HG03432 (cell line): ENCODE measurements around the gene MTNR1A.
"Not testable (repeated sequence)": the region's sequence is repeated elsewhere in the genome, so short reads cannot be mapped to it uniquely, and the experiment has no call there.

ENCODE experiments used
- ATAC-seq: cut with Tn5 transposase; IDR thresholded peaks from one replicate; pipeline ENCODE4 v1.9.1; 2021; ENCODE audit warnings: mild to moderate bottlenecking, moderate library complexity; ENCODE audit not compliant: unreplicated experiment

Gene MTNR1A

DNA sequence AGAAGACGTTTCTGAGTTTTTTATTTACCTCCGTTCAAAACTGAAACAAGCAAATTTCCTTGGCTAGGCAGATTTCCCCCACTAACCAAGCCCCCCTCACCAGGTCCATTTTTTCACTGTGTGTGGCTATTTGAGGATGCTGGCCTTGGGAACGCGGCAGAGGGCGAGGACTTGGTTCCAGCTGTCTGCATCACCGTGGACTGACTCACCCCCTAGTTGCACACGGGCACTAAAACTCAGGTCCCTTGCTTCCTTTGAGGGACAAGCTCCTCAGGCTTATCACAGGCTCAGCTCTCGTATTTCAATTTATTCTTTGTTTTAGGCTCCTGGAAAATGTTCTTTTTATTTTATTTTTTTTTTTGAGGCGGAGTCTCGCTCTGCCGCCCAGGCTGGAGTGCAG lies 8.4 kb upstream of the MTNR1A start:
- no peak for ATAC-seq

DNA sequence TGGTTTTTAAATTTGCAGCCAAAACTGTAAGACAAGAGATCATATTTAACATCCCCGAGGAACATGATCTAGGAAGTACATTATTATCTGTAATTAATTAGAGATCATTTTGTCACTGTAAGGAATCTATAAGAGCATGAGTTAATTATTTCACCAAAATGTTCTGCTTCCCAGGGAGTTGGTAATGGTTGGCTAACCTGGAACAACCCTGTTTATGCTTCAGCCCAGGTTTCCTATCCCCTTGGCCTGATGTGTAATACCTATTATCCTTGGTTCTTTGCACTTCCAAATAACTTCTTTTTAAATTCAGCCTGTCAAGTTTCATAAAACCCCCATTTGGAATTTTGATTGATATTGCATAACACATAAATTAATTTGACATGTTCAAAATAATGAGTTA lies 6.4 kb upstream of the MTNR1A start:
- no peak for ATAC-seq

DNA sequence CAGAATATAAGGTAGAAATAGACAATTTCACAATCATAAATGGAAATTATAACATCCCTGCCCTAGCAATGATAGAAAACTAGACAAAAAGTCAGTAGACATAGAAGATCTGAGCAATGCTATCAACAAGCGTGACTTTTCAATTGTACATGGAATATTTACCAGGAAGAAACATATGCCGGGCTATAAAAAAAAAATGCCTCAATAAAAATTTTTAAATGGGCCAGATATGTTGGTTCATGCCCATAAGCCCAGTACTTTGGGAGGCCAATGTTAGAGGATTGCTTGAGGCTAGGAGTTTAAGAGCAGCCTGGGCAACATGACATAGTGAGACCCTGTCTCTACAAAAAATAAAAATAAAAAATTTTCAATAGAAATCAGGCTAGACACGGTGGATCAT lies 5.3 kb upstream of the MTNR1A start:
- ATAC-seq, result no peak

DNA sequence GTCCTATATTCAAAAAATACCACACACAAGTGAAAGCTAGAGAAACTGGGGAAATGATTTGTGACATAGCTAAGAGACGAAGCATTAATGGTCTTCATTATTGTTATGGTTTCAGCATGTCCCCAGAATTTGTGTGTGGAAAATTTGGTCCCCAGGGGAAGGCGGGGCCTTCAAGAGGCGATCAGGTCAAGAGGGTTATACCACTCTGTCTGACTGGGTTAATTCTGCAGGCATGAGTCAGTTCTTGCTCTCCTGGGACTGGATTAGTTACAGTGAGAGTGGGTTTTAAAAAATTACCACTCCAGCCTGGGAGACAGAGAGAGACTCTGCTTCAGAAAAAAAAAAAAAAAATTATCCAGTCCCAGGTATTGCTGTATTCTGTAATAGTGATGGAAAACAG lies 2.1 kb upstream of the MTNR1A start:
- ATAC-seq, result no peak

DNA sequence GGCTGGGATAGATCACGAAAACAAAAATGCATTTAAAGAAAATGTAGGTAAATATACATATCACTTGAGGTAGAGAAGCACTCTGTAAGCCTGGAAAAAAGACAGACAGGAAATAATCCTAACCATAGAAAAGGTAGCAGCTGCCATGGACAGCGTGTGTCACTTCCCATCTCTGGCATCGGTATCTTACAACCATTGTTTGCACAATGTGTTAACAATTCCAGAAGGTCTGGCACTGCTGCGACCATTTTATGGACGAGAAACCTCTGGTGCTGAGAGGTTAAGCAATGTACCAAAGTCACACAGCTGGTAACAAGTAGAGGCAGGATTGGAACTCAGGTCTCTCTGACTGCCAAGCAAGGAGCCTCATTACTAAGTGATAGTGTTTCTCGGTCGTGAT lies 1.7 kb upstream of the MTNR1A start:
- ATAC-seq, result no peak

DNA sequence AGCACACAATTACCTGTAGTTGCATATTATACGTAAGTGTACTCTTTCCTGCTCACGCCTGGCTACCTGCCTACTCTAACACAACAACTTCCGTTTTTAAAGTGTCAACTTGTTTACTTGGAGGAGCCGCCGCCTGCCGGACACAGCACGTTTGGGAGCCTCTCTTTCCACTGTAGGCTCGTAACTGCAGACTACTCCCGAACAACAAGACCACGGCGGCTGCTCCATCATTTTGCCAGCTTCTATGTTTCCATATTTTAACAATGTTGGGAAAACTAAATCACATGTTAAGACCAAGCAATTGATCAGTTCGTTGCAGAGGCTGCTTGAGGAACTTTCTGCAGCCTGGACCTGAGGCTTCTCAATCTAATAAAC lies 841 bp downstream of the MTNR1A start:
- ATAC-seq, result no peak

DNA sequence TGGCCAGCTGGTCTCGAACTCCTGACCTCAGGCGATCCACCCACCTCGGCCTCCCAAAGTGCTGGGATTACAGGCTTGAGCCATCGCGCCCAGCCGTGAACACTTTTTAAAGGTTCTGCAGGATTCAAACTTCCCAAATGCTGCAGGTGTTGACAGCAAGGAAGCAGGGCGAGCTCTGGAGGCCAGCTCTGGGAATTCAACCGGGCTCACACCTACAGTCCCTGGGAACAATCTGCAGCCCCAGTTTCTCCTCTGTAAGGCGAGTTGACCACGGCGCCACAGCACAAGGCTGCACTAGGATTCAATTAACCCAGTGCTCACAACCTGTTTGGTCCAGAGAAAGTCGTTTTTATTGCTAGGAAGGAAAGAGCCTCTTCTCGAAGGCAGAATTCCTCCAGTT lies 1.6 kb downstream of the MTNR1A start:
- ATAC-seq, result no peak

DNA sequence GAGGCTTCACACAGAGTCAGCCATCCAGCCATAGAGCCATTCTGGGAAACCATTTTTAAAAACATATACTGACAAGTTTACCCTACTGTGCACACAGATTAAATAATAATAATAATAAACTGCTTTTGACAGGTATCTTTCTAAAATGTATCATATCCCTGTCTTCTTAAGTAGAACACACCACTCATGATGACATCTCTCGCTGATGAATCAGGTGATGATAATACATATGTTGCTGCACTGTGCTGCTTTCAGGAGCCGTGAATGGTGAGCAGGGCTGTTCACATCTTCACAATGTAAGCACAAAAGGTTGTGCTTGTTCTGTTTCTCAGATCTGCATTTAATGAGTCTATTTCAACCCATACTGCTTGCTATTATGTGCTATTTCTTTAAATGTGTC lies 3.5 kb downstream of the MTNR1A start:
- no peak for ATAC-seq

DNA sequence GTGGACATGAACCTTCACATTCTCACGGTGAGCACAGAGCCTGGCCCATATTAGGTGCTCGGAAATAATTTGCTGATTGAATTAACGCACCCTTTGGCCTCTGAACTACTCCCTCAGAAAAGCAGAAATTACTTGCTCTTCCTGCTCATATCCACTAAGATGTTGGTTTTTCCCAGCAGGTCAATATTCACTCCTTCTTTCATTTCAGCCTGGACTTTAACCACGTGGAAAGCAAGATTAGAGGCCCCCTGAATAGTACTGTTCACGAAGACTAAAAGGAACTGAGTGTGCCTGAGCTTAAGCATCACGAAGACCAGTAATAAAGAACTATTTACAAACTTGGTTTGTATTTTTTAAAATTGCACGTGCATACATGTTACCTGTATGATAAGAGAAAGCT lies 9.9 kb downstream of the MTNR1A start:
- no peak for ATAC-seq

DNA sequence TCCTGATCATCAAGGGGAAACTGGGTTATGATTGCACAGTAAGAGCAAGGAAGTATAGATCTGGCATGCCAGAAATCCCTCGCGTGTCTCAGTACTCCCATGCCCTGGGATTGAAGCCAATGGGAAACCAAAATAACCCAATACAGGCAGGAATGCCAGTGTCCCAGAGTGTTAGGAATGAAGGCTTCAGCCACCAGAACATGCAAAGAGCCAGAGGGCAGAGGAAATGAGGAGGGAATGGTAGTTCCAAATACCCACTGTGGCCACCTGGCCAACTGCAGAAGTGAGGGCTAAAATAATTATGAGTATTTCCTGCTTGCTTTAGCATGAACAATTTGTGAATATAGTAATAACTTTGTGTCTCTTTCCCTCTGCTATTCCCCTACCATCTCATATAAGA lies 12.2 kb downstream of the MTNR1A start:
- no peak for ATAC-seq

DNA sequence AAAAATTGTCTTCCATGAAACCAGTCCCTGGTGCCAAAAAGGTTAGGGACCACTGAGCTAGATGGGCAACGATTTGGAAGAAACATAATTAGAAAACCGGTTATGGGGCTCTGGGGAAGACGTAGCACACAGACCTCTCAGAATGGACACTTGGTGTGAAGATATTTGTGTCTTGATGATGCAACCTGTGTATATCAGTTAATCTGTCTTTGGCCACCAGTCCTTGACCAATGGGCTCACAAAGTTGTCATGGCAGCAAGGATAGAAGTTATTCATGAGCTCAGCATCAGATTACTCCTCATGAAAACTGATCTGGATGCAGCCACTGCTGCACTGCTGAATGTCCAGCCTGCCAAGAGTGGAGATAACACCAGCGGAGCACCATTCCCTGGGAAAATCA lies 13.6 kb downstream of the MTNR1A start:
- ATAC-seq, result no peak

DNA sequence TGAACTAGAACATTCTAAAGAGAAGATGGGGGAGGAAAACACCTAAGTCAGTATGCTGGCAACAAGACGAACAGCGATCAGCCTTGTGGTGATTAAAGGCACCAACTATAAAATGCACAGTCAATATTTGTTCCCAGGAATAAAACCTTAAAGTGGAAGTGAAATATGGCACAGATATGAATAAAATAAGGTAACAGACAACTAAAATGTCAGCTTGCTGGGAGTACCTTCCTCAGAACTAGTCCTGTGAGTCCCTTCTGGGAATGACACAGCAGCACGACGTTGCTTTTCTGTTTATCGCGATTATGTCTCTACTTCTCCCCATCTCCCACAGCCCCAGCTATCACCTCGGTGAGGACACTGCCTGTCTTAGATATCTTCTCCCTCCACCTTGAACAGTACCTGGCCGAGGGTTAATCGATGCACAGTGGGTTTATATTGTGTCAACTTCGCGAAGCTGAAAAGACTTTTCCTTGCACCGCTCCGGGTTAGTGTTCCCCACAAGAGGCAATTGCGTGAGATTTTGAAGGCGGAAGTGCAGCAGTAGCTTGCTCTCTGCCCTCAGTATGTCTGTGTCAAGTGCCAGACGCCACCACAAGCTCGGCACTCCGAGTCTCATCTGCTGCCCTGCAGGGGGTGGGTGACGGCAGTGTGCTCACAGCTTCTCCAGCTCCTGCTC lies 17.4 kb downstream of the MTNR1A start:
- no peak for ATAC-seq

DNA sequence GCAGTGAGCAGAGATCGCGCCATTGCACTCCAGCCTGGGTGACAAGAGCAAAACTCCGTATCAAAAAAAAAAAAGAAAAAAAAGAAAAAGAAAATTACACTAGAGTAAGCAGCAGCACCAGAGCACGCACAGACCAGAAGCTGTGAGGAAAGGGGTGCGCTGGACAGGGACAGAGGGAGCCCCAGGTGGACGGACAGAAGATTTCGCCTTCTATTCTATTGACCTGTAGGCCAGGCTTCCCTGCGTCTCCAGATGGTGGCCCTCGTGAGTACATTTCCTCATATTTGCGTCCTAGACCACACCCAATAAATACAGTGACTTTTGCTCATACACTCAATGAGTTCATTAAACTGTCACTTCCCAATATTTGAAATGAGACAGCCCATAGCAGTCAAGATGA lies 19.1 kb downstream of the MTNR1A start:
- ATAC-seq, result no peak

DNA sequence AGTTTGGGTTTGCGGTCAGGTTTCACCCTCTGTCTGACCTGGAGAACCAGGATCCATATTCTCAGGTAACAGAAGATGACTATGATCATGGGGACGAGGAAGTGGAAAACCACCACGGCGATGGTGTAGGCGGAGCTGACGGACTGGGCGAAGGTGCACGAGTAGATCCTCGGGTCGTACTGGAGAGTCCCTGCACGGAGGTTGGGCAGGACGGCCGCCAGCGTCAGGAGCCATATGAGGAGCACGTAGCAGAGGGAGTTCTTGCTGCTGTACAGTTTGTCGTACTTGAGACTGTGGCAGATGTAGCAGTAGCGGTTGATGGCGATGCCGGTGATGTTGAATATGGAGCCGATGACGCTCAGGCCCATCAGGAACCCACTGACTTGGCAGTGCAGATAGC lies 21.3 kb downstream of the MTNR1A start:
- ATAC-seq, result no peak

DNA sequence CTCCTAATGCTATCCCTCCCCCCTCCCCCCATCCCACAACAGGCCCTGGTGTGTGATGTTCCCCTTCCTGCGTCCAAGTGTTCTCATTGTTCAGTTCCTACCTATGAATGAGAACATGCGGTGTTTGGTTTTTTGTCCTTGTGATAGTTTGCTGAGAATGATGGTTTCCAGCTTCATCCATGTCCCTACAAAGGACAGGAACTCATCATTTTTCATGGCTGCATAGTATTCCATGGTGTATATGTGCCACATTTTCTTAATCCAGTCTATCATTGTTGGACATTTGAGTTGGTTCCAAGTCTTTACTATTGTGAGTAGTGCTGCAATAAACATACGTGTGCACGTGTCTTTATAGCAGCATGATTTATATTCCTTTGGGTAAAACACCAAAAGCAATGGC lies 31.4 kb downstream of the MTNR1A start:
- not testable (repeated sequence) for ATAC-seq

DNA sequence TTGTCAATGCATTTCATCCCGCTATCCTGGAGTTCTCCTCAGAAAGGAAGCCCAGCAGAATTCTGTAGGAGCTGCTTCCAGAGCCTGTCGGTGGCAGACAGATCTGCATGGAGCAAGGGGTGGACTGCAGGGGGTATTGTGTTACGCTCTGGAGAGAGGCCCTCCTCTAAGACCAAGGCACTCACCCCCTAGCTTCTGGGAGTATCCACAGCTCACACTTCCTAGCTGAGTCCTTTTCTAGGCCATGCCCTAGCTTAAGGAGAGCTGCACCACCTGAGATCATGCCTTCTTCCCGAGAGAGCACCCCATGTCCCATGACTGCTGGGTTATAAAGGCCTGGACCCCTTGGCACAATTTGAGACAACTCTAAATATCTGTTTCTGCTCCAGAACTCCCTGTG lies 39.1 kb downstream of the MTNR1A start:
- no peak for ATAC-seq

DNA sequence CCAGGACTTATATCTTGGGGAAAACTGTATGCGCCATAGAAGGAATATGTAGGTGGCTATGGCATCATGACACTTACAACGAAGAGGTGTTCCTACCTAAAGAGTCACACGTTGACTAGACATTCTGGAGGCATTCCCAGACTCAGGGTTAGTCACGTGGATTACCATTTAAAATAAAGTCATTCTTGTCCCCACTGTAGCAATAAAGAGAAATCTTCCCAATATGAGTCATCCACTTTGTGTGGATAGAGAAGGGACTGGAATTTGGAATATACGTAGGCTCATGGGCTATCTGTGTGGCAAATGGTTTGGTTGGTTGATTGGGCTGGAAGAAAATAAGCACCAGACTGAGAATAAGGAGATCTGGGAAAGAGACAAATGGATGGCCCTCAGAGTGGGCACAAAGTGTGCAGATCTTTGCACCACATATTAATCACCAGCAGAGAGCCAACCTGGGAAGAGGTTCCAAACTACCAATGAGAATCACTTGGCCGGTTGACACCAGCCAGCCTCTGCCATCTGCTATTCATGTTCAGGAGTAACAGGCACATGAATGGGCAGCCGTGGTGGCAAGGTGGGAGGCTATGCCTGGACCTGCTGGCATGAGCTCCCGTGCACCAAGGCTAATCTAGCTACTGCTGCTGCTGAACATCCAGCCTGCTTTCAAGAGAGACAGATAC lies 41.0 kb downstream of the MTNR1A start:
- no peak for ATAC-seq

DNA sequence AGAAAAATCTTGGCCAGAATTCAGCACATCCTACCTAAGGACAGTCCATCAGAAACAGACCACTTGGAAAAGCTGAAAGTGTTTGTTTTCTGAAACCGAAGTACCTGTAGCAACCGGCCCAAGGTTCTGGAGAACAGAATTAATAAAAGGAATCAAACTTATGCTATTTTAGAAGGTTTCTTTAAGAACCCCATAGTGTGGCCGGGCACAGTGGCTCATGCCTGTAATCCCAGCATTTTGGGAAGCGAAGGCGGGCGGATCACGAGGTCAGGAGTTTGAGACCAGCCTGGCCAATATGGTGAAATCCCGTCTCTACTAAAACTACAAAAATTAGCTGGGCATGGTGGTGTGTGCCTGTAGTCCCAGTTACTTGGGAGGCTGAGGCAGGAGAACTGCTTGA lies 50.6 kb downstream of the MTNR1A start:
- ATAC-seq, result not testable (repeated sequence)

DNA sequence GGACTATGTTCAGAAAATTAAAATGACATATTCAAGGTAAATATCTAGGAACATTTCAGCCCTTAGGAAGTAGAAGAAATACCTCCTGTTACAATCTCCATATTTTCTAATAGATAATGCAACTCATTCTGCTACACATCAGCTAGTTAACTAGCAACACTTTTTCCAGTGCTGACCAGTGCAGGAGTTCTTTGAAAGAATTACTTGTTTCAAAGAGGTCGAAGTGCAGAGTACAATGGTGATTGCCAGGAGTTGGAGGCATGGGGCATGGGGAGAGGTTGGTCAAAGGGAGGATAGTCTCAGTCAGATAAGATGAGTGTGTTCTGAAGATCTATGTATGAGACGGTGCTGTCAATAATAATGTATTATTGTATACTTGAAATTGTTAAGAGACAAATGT lies 53.1 kb downstream of the MTNR1A start:
- no peak for ATAC-seq

DNA sequence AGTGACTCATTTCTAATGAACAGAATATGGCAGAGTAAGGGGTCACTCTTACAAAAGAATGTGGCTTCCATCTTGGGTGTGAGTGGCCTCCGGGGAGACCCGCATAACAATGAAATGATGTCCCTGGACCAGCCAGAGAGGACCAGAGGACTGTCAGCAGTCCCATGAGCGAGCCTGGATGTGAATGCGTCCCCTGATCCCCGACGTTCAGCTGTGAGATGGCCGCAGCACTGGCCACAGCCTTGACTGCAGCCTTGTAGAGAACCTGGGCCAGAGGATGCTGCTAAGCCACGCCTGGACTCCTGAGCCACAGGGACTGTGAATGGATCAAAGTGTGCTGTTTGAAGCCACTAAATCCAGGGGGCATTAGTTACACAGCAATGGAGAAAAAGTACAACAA lies 53.8 kb downstream of the MTNR1A start:
- no peak for ATAC-seq

DNA sequence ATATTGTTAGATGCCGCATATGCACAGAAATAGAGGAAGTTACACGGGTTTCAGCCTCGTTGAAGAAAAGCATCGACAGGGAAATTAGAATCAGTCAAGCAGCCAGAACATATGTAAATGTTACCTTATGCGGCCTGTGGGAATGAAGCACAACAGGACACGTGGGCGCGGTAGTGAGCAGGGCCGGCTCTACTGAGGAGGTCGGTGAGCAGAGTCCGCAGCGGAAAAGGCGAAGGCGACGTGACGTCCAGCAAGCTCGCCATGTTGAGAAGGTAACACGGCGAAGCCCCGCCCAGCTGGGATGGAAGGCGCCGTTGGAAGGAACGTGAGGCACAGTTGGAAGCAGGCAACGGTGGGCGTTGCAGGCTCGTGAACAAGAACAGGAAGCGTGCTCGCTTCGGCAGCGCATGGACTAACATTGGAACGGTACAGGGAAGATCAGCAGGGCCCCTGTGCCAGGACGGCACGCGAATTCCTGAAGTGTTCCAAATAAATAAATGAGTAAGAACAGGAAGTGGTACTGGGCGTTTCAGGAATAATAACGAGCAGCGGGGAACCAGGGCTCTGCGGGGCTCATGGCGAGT lies 54.6 kb downstream of the MTNR1A start:
- no peak for ATAC-seq

DNA sequence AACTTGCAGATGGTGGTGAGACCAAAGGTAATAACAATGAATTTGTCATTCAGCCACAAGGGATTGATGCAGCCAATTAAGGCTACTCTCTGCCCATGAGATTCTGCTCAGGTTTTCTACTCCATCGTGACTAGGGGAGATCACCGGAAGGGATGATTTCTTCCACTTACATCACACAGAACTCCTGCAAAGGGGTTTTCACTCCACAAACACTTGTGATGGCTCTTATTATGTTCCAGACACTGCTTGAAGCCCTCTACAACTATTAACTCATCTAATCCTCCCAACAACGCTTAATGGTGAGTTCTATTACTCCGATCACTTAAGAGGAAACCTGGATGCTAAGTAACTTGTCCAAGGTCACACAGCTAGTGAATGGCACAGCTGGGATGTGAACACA lies 55.9 kb downstream of the MTNR1A start:
- no peak for ATAC-seq

DNA sequence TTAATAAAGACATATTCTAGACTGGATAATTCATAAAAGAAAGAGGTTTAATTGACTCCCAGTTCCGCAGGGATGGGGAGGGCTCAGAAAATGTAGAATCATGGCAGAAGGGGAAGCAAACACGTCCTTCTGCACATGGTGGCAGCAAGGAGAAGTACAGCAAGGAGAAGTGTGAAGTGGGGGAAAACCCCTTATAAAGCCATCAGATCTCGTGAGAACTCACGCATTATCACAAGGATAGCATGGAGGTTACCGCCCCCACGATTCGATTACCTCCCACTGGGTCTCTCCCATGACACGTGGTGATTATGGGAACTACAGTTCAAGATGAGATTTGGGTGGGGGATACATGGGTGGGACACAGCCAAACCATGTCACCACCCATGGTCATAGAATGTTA lies 58.3 kb downstream of the MTNR1A start:
- no peak for ATAC-seq
